HG02943 (cell line): Measurements from ENCODE around the gene TOMM6.

ENCODE experiments used
- ATAC-seq: cut with Tn5 transposase; IDR thresholded peaks from one replicate; pipeline ENCODE4 v1.9.1; 2021; ENCODE audit warnings: mild to moderate bottlenecking, low read depth, moderate library complexity; ENCODE audit not compliant: unreplicated experiment

TOMM6 gene

GRCh38 chr6:41787219-41787917, at the start of gene TOMM6:
TOMM6 (plus strand) TSS chr6:41787694; CDS start chr6:41787698, 4 bp downstream.
- peak; percentile 83 for ATAC-seq

- ATAC-seq = no peak
Observed at GRCh38 chr6:41739041-41739440, 48.5 kb upstream of the TOMM6 start.

- no peak for ATAC-seq
Observed at GRCh38 chr6:41740366-41741162, 46.9 kb upstream of the TOMM6 start.

GRCh38 chr6:41741625-41742490, 45.6 kb upstream of the TOMM6 start:
- no peak for ATAC-seq

- ATAC-seq = no peak
Observed at GRCh38 chr6:41743406-41744235, 43.9 kb upstream of the TOMM6 start.

GRCh38 chr6:41744236-41744787, 43.2 kb upstream of the TOMM6 start:
- ATAC-seq = no peak

- no peak for ATAC-seq
Observed at GRCh38 chr6:41746107-41746506, 41.4 kb upstream of the TOMM6 start.

- ATAC-seq = no peak
Observed at GRCh38 chr6:41747256-41748101, 40.0 kb upstream of the TOMM6 start, which contains the start of gene PGC. PGC (minus strand) TSS chr6:41747397; CDS start chr6:41747334, 63 bp downstream.

- ATAC-seq = no peak
Observed at GRCh38 chr6:41748102-41748477, 39.4 kb upstream of the TOMM6 start.

GRCh38 chr6:41748542-41748941, 39.0 kb upstream of the TOMM6 start:
- ATAC-seq = no peak

GRCh38 chr6:41750374-41750773, 37.1 kb upstream of the TOMM6 start:
- no peak for ATAC-seq

- no peak for ATAC-seq
Observed at GRCh38 chr6:41755895-41756294, 31.6 kb upstream of the TOMM6 start.

GRCh38 chr6:41756354-41756753, 31.1 kb upstream of the TOMM6 start:
- ATAC-seq = no peak

GRCh38 chr6:41757271-41757670, 30.2 kb upstream of the TOMM6 start:
- no peak for ATAC-seq

- ATAC-seq = no peak
Observed at GRCh38 chr6:41757931-41758640, 29.4 kb upstream of the TOMM6 start.

GRCh38 chr6:41758641-41759035, 28.9 kb upstream of the TOMM6 start:
- no peak for ATAC-seq

GRCh38 chr6:41759106-41759904, 28.2 kb upstream of the TOMM6 start:
- ATAC-seq = no peak
